ENCODE measurements around the gene ANXA2.

ANXA2 gene

GRCh38 chr15:60346077-60346476 lies 51.7 kb downstream of the ANXA2 start:
- no peak for ATAC-seq
- TF ChIP-seq CSDC2 (CRISPR knock-in tag; IDR thresholded peaks at IDR 0.05) (no peak), OSR1 (CRISPR knock-in tag; IDR thresholded peaks at IDR 0.05) (no peak), ZNF8 (CRISPR knock-in tag; IDR thresholded peaks at IDR 0.05) (no peak), PATZ1 (CRISPR knock-in tag; IDR thresholded peaks at IDR 0.05; ENCODE audit: borderline replicate concordance) (no peak), ZNF70 (CRISPR knock-in tag; IDR thresholded peaks at IDR 0.05) (no peak), PPARA (CRISPR knock-in tag; IDR thresholded peaks at IDR 0.05; ENCODE audit: borderline replicate concordance) (no peak), ESRRG (CRISPR knock-in tag; IDR thresholded peaks at IDR 0.05) (no peak), ZFP3 (CRISPR knock-in tag; IDR thresholded peaks at IDR 0.05) (no peak), ZFP30 (CRISPR knock-in tag; IDR thresholded peaks at IDR 0.05) (no peak), POU6F1 (CRISPR knock-in tag; IDR thresholded peaks at IDR 0.05; ENCODE audit: borderline replicate concordance, low read depth) (no peak), TCF4 (CRISPR knock-in tag; IDR thresholded peaks at IDR 0.05; ENCODE audit: borderline replicate concordance) (no peak)

- TF ChIP-seq CSRNP3 (CRISPR knock-in tag; IDR thresholded peaks at IDR 0.05) (no peak), TOX (CRISPR knock-in tag; IDR thresholded peaks at IDR 0.05; ENCODE audit: borderline replicate concordance) (0 out of 2 replicates have a peak, but pooled peaks have one; percentile 23)
- no peak for ATAC-seq
These were observed 52.2 kb downstream of the ANXA2 start for GRCh38 chr15:60345598-60345997.

GRCh38 chr15:60344987-60345386 lies 52.8 kb downstream of the ANXA2 start:
- TF ChIP-seq RARB (CRISPR knock-in tag; IDR thresholded peaks at IDR 0.05) = 0 out of 2 replicates have a peak, but pooled peaks have one; percentile 32
- TF ChIP-seq GLIS3 (CRISPR knock-in tag; IDR thresholded peaks at IDR 0.05) = no peak
- ATAC-seq = peak; percentile 4; the same call in 1 of the 3 replicates

GRCh38 chr15:60344461-60344860 lies 53.3 kb downstream of the ANXA2 start:
- ATAC-seq = no peak
- no peak for TF ChIP-seq ZFP3 (CRISPR knock-in tag; IDR thresholded peaks at IDR 0.05)
- TF ChIP-seq ZC3H10 (CRISPR knock-in tag; IDR thresholded peaks at IDR 0.05) = peak; percentile 38; the same call in 1 of the 2 replicates
- TF ChIP-seq ZFP30 (CRISPR knock-in tag; IDR thresholded peaks at IDR 0.05) = no peak
- TF ChIP-seq PPARA (CRISPR knock-in tag; IDR thresholded peaks at IDR 0.05; ENCODE audit: borderline replicate concordance) = no peak
- no peak for TF ChIP-seq TSHZ2 (CRISPR knock-in tag; IDR thresholded peaks at IDR 0.05)
- 0 out of 2 replicates have a peak, but pooled peaks have one; percentile 9 for TF ChIP-seq TOX (CRISPR knock-in tag; IDR thresholded peaks at IDR 0.05; ENCODE audit: borderline replicate concordance)
- no peak for TF ChIP-seq TCF4 (CRISPR knock-in tag; IDR thresholded peaks at IDR 0.05; ENCODE audit: borderline replicate concordance)
- TF ChIP-seq GLIS3 (CRISPR knock-in tag; IDR thresholded peaks at IDR 0.05) = no peak

- ATAC-seq = peak; percentile 18
- TF ChIP-seq OSR1 (CRISPR knock-in tag; IDR thresholded peaks at IDR 0.05) (no peak), RARB (CRISPR knock-in tag; IDR thresholded peaks at IDR 0.05) (no peak), BACH2 (CRISPR knock-in tag; IDR thresholded peaks at IDR 0.05; ENCODE audit: borderline replicate concordance) (no peak), ISL1 (CRISPR knock-in tag; IDR thresholded peaks at IDR 0.05) (no peak), CSDC2 (CRISPR knock-in tag; IDR thresholded peaks at IDR 0.05) (no peak)
These were observed 54.4 kb downstream of the ANXA2 start for GRCh38 chr15:60343221-60343970.

All from SK-N-SH treated with all-trans-retinoic acid at 6 μM for 48 hours (cell line).